OCI-LY3 (cell line): ENCODE measurements around the gene RAF1.

ENCODE experiments used
- H2AFZ ChIP-seq: fragments of 200-600, 300-600 bp; shearing (Covaris generic); 2 replicates; pipeline ENCODE4 v1.6.0; 2014; ENCODE audit warnings: antibody characterized with exemption, low read depth, low read length
- H3K27ac ChIP-seq: fragments of 200-600, 300-600 bp; sonication (generic); 2 replicates; pipeline ENCODE4 v1.5.1; 2014; ENCODE audit warnings: mild to moderate bottlenecking, low read length, moderate library complexity, mixed read lengths
- H3K27me3 ChIP-seq: fragments of 200-600, 300-600 bp; sonication (generic); 2 replicates; pipeline ENCODE4 v1.6.1; 2014; ENCODE audit warnings: low read depth, low read length, mixed read lengths
- H3K36me3 ChIP-seq: fragments of 200-600, 300-600 bp; sonication (generic); replicated peaks from 2 replicates; pipeline ENCODE3; 2014; ENCODE audit warnings: low read depth, low read length, mixed read lengths
- H3K4me1 ChIP-seq: fragments of 300-600, 200-600 bp; sonication (generic); 2 replicates; pipeline ENCODE4 v1.6.1; 2014; ENCODE audit warnings: low read length, mixed read lengths
- H3K4me2 ChIP-seq: fragments of 200-600, 300-600 bp; sonication (generic); 2 replicates; pipeline ENCODE4 v1.6.1; 2014; ENCODE audit warnings: low read length, mixed read lengths
- H3K4me3 ChIP-seq: fragments of 300-600, 200-600 bp; sonication (generic); 2 replicates; pipeline ENCODE4 v1.5.1; 2014; ENCODE audit warnings: antibody characterized with exemption, mild to moderate bottlenecking, low read length, moderate library complexity
- H3K79me2 ChIP-seq: fragments of 300-600, 200-600 bp; shearing (Covaris generic); 2 replicates; pipeline ENCODE4 v1.6.1; 2014; ENCODE audit warnings: mild to moderate bottlenecking, low read length, mixed read lengths
- H3K9ac ChIP-seq: fragments of 300-600, 200-600 bp; shearing (Covaris generic); 2 replicates; pipeline ENCODE4 v1.6.0; 2014; ENCODE audit warnings: mild to moderate bottlenecking, low read length, moderate library complexity
- H3K9me3 ChIP-seq: fragments of 200-600, 300-600 bp; shearing (Covaris generic); 2 replicates; pipeline ENCODE4 v1.6.1; 2014; ENCODE audit warnings: low read length, mixed read lengths; ENCODE audit not compliant: insufficient read depth
- H4K20me1 ChIP-seq: fragments of 200-600, 300-600 bp; sonication (generic); 2 replicates; pipeline ENCODE4 v1.6.1; 2016; ENCODE audit warnings: low read length, mixed read lengths; ENCODE audit not compliant: insufficient read depth
- EZH2phosphoT487 ChIP-seq: fragments of 200-600 bp; shearing (Covaris generic); IDR thresholded peaks from 2 replicates; pipeline ENCODE4 v1.6.1; 2018; ENCODE audit warnings: antibody characterized with exemption, mixed run types, low read depth
- TF ChIP-seq, protein P1 (sequence below): fragments of 200-600, 300-600 bp; sonication (generic); IDR thresholded peaks from 2 replicates; pipeline ENCODE4 v1.5.1; 2014; ENCODE audit warnings: antibody characterized with exemption, low read length, low read depth

The RAF1 gene

DNA sequence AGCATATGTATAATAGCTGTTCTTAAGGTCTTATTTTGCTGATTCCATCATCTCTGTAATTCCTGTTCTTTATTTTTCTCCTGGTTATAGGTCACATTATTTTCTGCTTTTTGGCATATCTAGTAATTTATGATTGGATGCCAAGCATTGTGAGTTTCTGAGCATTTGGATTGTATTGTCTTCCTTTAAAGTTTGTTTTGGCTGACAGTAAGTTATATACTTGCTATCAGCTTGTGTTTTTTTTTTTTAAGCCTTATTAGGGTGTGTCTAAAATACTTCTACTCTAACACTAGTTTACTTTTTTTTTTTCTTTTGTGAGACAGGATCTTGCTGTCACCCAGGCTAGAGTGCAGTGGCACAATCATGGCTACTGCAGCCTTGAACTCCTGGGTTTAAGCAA, 96.9 kb downstream of the RAF1 start:
- TF ChIP-seq EZH2phosphoT487, result no peak
- TF ChIP-seq, protein P1, sequence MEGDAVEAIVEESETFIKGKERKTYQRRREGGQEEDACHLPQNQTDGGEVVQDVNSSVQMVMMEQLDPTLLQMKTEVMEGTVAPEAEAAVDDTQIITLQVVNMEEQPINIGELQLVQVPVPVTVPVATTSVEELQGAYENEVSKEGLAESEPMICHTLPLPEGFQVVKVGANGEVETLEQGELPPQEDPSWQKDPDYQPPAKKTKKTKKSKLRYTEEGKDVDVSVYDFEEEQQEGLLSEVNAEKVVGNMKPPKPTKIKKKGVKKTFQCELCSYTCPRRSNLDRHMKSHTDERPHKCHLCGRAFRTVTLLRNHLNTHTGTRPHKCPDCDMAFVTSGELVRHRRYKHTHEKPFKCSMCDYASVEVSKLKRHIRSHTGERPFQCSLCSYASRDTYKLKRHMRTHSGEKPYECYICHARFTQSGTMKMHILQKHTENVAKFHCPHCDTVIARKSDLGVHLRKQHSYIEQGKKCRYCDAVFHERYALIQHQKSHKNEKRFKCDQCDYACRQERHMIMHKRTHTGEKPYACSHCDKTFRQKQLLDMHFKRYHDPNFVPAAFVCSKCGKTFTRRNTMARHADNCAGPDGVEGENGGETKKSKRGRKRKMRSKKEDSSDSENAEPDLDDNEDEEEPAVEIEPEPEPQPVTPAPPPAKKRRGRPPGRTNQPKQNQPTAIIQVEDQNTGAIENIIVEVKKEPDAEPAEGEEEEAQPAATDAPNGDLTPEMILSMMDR, result no peak
- peaks cover 66% of the 10 kb centered on the region for H3K79me2 ChIP-seq
- 0 out of 2 replicates have a peak, but pooled peaks cover 6% of the 10 kb centered on the region for H3K4me1 ChIP-seq

DNA sequence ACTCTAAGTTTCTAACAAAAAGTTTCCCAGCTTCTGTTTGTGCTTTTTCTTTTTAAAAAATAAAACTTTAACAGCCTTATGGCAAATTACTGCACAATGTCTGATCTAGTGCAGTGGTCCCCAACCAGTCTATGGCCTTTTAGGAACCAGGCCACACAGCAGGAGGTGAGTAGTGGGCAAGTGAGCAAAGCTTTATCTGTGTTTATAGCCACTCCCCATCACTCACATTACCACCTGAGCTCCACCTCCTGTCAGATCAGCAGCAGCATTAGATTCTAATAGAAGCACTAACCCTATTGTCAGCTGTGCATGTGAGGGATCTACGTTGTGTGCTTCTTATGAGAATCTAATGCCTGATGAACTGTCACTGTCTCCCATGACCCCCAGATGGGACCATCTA, 101.5 kb downstream of the RAF1 start:
- Histone ChIP-seq H3K79me2 (peaks cover 98% of the 10 kb centered on the region), H3K9me3 (peaks cover 12% of the 10 kb centered on the region; the same call in 1 of the 2 replicates), H3K27ac (no peak overlapping the region), H3K4me2 (no peak overlapping the region), H3K4me1 (peaks cover 12% of the 10 kb centered on the region), H3K27me3 (no peaks in the 10 kb centered on the region), H2AFZ (no peak overlapping the region), H3K36me3 (peaks cover 25% of the 10 kb centered on the region), H3K4me3 (no peak overlapping the region), H4K20me1 (peaks cover 66% of the 10 kb centered on the region), H3K9ac (no peak overlapping the region)
- TF ChIP-seq, protein P1, result no peak

More for the DNA sequence above, 96.9 kb downstream of the RAF1 start:
- no peak overlapping the region for H2AFZ ChIP-seq
- H3K9ac ChIP-seq, result no peak overlapping the region
- no peak overlapping the region for H3K4me2 ChIP-seq
- H3K27ac ChIP-seq, result no peak overlapping the region
- H3K36me3 ChIP-seq, result peaks cover 44% of the 10 kb centered on the region
- no peaks in the 10 kb centered on the region for H3K27me3 ChIP-seq
- H4K20me1 ChIP-seq, result peaks cover 38% of the 10 kb centered on the region
- H3K4me3 ChIP-seq, result no peak overlapping the region
- H3K9me3 ChIP-seq, result peaks cover 12% of the 10 kb centered on the region; the same call in 1 of the 2 replicates

DNA sequence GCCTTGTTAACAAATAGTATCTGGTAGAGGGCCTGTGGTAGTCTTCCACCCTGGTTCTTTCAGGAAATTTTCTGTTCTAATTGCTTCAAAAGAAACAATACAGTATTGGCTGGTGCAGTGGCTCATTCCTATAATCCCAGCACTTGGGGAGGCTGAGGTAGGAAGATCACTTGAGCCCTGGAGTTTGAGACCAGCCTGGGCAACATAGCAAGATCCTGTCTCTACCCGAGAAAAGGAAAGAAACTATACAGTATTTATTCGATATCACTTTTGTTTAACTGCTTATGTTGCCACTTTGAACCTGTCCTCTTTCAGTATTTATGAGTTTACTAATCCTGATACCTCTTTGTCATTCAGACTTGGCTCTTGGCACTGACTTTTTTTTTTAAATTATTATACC, 102.5 kb downstream of the RAF1 start:
- Histone ChIP-seq H3K4me2 (no peak overlapping the region), H3K9me3 (0 out of 2 replicates have a peak, but pooled peaks cover 7% of the 10 kb centered on the region), H3K4me3 (no peak overlapping the region), H3K4me1 (peaks cover 12% of the 10 kb centered on the region), H3K9ac (no peak overlapping the region), H2AFZ (no peak overlapping the region), H3K27me3 (no peaks in the 10 kb centered on the region), H3K79me2 (peaks cover 93% of the 10 kb centered on the region), H4K20me1 (peaks cover 63% of the 10 kb centered on the region), H3K36me3 (peaks cover 19% of the 10 kb centered on the region), H3K27ac (no peak overlapping the region)
- TF ChIP-seq, protein P1, result no peak
- TF ChIP-seq EZH2phosphoT487, result no peak

DNA sequence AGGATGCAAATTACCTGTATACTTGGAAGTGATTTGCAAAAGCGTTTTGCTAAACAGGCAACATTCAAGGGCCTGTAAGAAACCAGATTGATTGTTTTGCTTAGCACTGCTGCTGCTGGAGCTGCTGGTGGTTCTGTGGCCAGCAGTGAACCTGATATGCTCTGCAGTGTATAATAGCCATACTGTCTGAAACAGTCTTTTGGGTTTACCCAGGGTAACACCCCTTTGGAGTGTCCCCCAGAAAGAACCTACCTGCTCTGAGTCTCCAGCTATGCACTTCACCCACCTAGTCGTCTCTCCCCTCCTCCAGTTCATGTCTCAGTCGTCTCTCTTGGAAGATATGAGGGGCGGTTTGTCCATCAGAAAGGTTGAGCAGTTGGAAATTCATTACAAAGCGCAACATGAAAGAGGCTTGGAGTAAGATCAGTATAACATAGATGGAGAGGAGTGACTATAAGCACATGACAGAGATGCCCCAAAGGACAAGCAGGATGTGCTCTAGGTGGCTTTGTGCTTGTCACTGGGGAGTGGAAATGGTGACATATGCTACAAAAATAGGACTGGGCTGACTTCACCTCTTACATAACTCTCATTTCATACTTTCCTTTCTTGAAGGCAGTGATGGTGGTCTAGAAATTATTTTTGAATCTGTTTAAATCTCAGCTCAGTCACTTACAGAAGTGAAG, 103.3 kb downstream of the RAF1 start:
- Histone ChIP-seq H2AFZ (no peak overlapping the region), H3K9me3 (no peaks in the 10 kb centered on the region), H3K27me3 (no peaks in the 10 kb centered on the region), H3K4me3 (no peak overlapping the region), H3K9ac (no peak overlapping the region), H3K4me2 (no peak overlapping the region), H3K27ac (no peak overlapping the region), H3K79me2 (peaks cover 86% of the 10 kb centered on the region), H4K20me1 (peaks cover 60% of the 10 kb centered on the region), H3K4me1 (peaks cover 16% of the 10 kb centered on the region), H3K36me3 (peaks cover 11% of the 10 kb centered on the region)
- TF ChIP-seq, protein P1, result no peak
- TF ChIP-seq EZH2phosphoT487, result no peak
